ENCODE measurements around the gene ABCC3.

The ABCC3 gene

GRCh38 chr17:50682938-50683337 lies 48.3 kb downstream of the ABCC3 start:
- FAIRE-seq (no peak), DNase-seq (ENCODE audit: insufficient read length, low spot score) (no peak)

- DNase-seq (ENCODE audit: insufficient read length, low spot score) (no peak), FAIRE-seq (no peak)
Measured at GRCh38 chr17:50683434-50684287, 49.0 kb downstream of the ABCC3 start.

DNA sequence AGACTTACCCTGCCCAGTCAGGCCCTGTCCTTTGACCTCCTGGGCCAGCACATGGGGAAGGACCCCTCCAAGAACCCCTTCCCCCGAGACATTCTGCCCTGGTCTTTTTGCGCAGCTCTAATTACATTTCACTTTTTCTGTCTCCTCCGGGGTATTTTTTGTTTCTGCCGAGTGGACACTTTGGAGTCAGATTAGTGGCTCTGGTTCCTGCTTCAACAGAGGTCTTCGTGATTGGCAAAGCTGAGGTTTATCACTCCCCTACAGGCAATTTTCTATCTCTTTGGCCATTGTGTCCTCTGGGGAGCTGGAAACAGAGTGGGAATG lies 49.6 kb downstream of the ABCC3 start:
- FAIRE-seq (no peak), DNase-seq (ENCODE audit: insufficient read length, low spot score) (no peak)

- DNase-seq (ENCODE audit: insufficient read length, low spot score) (no peak), FAIRE-seq (no peak)
Measured at GRCh38 chr17:50684612-50685333, 50.1 kb downstream of the ABCC3 start.

DNA sequence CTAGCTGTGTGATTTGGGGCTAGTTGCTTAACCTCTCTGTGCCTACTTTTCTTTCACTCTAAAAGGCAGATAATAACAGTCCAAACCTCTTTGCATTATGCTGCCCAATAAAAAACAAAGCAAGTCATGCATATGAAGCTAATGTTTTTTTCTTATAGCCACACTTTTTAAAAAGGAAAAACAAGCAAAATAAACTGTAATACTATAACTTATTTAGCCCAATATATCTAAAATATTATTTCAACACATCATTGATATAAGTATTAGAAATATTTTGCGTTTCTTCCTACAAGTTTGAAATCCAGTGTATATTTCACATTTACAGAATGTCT lies 50.6 kb downstream of the ABCC3 start:
- no peak for DNase-seq (ENCODE audit: insufficient read length, low spot score)
- no peak for FAIRE-seq

- FAIRE-seq (no peak), DNase-seq (ENCODE audit: insufficient read length, low spot score) (no peak)
Measured at GRCh38 chr17:50685691-50686493, 51.2 kb downstream of the ABCC3 start.

DNA sequence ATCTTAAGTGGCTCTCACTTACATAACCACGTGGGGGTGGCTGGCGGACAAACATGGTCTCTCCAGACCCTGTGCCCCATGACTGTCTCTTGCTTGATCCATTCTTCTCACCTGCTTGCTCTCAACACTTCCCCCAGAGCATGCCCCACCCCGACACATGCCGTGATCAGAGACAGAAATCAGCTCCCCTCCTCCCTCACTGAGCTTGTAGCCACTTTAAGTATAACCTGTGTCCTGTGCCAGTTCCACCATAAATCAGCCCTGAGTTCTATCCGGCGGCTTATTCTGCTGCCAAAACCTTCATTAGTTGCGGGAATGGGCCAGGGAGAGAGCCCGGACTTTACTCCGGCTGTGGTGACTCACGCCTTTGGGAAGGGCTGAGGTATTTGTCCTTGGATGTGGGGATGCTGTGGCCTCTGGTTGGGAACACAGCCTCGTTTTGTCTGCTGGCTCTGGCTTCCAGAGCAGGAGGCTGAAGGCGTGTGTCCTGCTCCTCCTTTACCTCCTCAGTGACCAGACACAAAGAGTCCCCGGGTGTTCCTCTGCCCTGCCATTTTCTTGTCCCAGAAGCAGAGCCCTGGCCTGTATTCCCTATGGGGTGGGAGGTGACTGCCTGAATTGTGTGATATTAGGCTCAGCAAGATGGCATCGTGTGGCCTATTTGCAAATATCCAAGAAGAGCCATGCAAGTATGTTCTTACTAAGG lies 52.0 kb downstream of the ABCC3 start:
- FAIRE-seq (no peak), DNase-seq (ENCODE audit: insufficient read length, low spot score) (no peak)

DNA sequence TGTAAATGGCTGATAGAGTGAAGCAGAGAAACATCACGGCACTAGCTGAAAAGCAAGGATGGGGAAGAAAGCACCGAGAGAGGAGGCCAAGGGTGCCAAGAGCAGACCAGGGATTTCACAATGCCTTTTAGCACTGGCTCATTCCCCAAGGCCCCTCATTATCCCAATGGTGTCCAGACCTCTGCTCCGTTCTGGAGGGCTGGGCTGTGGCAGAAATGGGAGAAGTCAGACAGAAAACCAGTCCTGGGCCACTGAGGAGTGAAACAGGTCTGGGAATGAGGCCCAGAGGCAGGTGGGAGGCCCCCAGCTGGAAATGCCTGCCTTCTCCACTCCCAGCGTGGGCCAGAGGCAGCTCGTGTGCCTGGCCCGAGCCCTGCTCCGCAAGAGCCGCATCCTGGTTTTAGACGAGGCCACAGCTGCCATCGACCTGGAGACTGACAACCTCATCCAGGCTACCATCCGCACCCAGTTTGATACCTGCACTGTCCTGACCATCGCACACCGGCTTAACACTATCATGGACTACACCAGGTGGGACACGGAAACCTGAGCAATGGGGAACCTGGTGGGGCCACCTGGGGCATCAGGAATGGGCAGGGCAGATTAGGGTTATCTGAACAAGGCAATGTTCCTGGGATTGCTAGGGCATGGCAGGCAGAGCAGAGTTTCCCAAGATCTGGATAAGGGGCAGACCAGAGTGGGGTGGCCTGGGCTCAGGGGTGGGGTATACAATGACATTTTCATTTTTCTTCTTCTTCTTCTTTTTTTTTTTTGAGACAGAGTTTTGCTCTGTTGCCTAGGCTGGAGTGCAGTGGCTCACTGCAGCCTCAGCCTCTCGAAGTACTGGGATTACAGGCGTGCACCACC lies 52.8 kb downstream of the ABCC3 start:
- FAIRE-seq (no peak), DNase-seq (ENCODE audit: insufficient read length, low spot score) (no peak)

DNA sequence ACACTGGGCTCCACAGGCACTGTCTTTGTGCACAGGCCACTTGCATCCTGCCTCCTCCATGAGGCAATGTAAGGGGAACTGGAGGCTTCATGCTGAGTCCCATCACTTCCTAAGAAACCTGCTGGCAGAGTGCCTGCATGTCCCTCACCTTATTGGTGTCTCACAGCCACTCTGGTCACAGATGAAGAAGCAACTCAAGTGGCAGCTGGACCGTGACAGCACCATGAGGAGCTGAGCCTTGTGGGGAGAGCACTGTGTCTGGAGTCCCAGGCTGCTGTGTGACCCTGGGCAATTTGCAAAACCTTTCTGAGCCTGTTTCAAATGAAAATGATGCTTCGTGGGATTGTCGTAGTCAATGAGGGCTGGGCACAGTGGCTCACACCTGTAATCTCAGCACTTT lies 53.6 kb downstream of the ABCC3 start:
- FAIRE-seq (no peak), DNase-seq (ENCODE audit: insufficient read length, low spot score) (no peak)

- FAIRE-seq, result no peak
- no peak for DNase-seq (ENCODE audit: insufficient read length, low spot score)
Measured at GRCh38 chr17:50689251-50689650, 54.6 kb downstream of the ABCC3 start.

- FAIRE-seq, result no peak
- DNase-seq (ENCODE audit: insufficient read length, low spot score), result no peak
Measured at GRCh38 chr17:50689956-50690886, 55.5 kb downstream of the ABCC3 start.

- DNase-seq (ENCODE audit: insufficient read length, low spot score) (no peak), FAIRE-seq (no peak)
Measured at GRCh38 chr17:50690887-50691549, 56.3 kb downstream of the ABCC3 start.

GRCh38 chr17:50691550-50692447 lies 57.1 kb downstream of the ABCC3 start:
- DNase-seq (ENCODE audit: insufficient read length, low spot score), result no peak
- no peak for FAIRE-seq

GRCh38 chr17:50692448-50693035 lies 57.9 kb downstream of the ABCC3 start:
- FAIRE-seq, result no peak
- DNase-seq (ENCODE audit: insufficient read length, low spot score), result no peak

- FAIRE-seq (no peak), DNase-seq (ENCODE audit: insufficient read length, low spot score) (no peak)
Measured at GRCh38 chr17:50693036-50693682, 58.5 kb downstream of the ABCC3 start.

- FAIRE-seq (no peak), DNase-seq (ENCODE audit: insufficient read length, low spot score) (no peak)
Measured at GRCh38 chr17:50696365-50696879, 61.7 kb downstream of the ABCC3 start.
